ENCODE data around the gene ACOT4.
"Not testable (repeated sequence)": the region's sequence is repeated elsewhere in the genome, so short reads cannot be mapped to it uniquely, and the experiment has no call there.

DNA sequence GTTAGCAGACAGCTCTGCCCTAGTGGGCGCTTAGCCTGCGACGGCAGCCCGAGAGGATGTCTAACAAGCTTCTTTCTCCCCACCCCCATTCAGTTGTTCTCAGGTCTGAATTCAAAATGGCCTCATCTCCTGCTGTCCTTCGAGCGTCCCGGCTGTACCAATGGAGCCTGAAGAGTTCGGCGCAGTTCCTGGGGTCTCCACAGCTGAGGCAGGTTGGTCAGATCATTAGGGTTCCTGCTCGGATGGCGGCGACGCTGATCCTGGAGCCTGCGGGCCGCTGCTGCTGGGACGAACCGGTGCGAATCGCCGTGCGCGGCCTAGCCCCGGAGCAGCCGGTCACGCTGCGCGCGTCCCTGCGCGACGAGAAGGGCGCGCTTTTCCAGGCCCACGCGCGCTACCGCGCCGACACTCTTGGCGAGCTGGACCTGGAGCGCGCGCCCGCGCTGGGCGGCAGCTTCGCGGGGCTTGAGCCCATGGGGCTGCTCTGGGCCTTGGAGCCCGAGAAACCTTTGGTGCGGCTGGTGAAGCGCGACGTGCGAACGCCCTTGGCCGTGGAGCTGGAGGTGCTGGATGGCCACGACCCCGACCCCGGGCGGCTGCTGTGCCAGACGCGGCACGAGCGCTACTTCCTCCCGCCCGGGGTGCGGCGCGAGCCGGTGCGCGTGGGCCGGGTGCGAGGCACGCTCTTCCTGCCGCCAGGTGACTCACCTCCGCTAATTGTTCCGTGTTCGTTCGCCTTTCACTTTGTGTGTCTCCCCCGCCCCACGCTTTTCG is 22.3 kb upstream of the ACOT4 start, which contains the start of gene ACOT2:
- TF ChIP-seq, protein P1, sequence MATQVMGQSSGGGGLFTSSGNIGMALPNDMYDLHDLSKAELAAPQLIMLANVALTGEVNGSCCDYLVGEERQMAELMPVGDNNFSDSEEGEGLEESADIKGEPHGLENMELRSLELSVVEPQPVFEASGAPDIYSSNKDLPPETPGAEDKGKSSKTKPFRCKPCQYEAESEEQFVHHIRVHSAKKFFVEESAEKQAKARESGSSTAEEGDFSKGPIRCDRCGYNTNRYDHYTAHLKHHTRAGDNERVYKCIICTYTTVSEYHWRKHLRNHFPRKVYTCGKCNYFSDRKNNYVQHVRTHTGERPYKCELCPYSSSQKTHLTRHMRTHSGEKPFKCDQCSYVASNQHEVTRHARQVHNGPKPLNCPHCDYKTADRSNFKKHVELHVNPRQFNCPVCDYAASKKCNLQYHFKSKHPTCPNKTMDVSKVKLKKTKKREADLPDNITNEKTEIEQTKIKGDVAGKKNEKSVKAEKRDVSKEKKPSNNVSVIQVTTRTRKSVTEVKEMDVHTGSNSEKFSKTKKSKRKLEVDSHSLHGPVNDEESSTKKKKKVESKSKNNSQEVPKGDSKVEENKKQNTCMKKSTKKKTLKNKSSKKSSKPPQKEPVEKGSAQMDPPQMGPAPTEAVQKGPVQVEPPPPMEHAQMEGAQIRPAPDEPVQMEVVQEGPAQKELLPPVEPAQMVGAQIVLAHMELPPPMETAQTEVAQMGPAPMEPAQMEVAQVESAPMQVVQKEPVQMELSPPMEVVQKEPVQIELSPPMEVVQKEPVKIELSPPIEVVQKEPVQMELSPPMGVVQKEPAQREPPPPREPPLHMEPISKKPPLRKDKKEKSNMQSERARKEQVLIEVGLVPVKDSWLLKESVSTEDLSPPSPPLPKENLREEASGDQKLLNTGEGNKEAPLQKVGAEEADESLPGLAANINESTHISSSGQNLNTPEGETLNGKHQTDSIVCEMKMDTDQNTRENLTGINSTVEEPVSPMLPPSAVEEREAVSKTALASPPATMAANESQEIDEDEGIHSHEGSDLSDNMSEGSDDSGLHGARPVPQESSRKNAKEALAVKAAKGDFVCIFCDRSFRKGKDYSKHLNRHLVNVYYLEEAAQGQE (IDR thresholded peaks at IDR 0.05; ENCODE audit: low read depth) = not testable (repeated sequence)
- TF ChIP-seq EP300 (IDR thresholded peaks at IDR 0.05; ENCODE audit: borderline replicate concordance); TAF1 (IDR thresholded peaks at IDR 0.05; ENCODE audit: low read depth); TCF12 (IDR thresholded peaks at IDR 0.05; ENCODE audit: low read depth); YY1 (IDR thresholded peaks at IDR 0.05; ENCODE audit: low read depth); TEAD4 (IDR thresholded peaks at IDR 0.05); CREB1 (IDR thresholded peaks at IDR 0.05; ENCODE audit: low read depth); NFIC (IDR thresholded peaks at IDR 0.05): not testable (repeated sequence)
- TF ChIP-seq, protein P2, sequence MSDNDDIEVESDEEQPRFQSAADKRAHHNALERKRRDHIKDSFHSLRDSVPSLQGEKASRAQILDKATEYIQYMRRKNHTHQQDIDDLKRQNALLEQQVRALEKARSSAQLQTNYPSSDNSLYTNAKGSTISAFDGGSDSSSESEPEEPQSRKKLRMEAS (IDR thresholded peaks at IDR 0.05) = 0 out of 2 replicates have a peak, but pooled peaks have one; percentile 24

Data from Ishikawa (cell line).